ENCODE data around the gene CYP19A1. TPM values are rescaled to one million over a fixed set of nuclear protein-coding genes. Genes with fewer than 3 reads are reported as not detected.

The CYP19A1 gene
- polyA plus RNA-seq, 1 of the 3 experiments (the other 2 are of a cell fraction) = 0.03 TPM

GRCh38 chr15:51328926-51329325 lies 9.5 kb downstream of the CYP19A1 start:
- H3K4me1 ChIP-seq (ENCODE audit: control insufficient read depth in 1 of 2, insufficient read depth in 2 of 2, low read depth in 1 of 2, low read length in 1 of 2) = no peaks in the 10 kb centered on the region
- no peak overlapping the region for H2AFZ ChIP-seq (ENCODE audit: low read depth)
- H4K20me1 ChIP-seq (ENCODE audit: insufficient read depth) = no peaks in the 10 kb centered on the region
- H3K36me3 ChIP-seq (replicated peaks in 1 of 2; ENCODE audit: control insufficient read depth in 1 of 2, insufficient read depth in 2 of 2, low read length in 1 of 2) = no peaks in the 10 kb centered on the region
- no peak overlapping the region for H3K4me3 ChIP-seq (ENCODE audit: low read depth in 2 of 2, low read length in 1 of 2)
- no peaks in the 10 kb centered on the region for H3K79me2 ChIP-seq (ENCODE audit: insufficient read depth)
- no peak overlapping the region for H3K4me2 ChIP-seq
- POLR2A ChIA-PET = no interaction called here
- TF ChIP-seq RCOR1 (IDR thresholded peaks at IDR 0.05; ENCODE audit: low read length) (no peak), MXI1 (IDR thresholded peaks at IDR 0.05; ENCODE audit: low read depth, low read length) (no peak), TEAD4 (IDR thresholded peaks at IDR 0.05; ENCODE audit: borderline replicate concordance, insufficient read depth) (no peak), ELF1 (IDR thresholded peaks at IDR 0.05) (no peak), SIN3A (IDR thresholded peaks at IDR 0.05; ENCODE audit: borderline replicate concordance, low read depth, low read length) (no peak), TAF1 (IDR thresholded peaks at IDR 0.05; ENCODE audit: borderline replicate concordance, low read depth, low read length) (no peak), FOXM1 (IDR thresholded peaks at IDR 0.05; ENCODE audit: low read depth) (no peak), CHD2 (IDR thresholded peaks at IDR 0.05; ENCODE audit: low read length, partially characterized antibody) (no peak), RAD21 (IDR thresholded peaks at IDR 0.05; ENCODE audit: low read length) (no peak), EZH2phosphoT487 (IDR thresholded peaks at IDR 0.05; ENCODE audit: borderline replicate concordance, low read depth) (no peak), RXRA (IDR thresholded peaks at IDR 0.05; ENCODE audit: borderline replicate concordance, low read depth) (no peak), REST (IDR thresholded peaks at IDR 0.05; ENCODE audit: low read depth, low read length) (no peak), YY1 (IDR thresholded peaks at IDR 0.05; ENCODE audit: low read depth) (no peak)
- TF ChIP-seq, protein P1, sequence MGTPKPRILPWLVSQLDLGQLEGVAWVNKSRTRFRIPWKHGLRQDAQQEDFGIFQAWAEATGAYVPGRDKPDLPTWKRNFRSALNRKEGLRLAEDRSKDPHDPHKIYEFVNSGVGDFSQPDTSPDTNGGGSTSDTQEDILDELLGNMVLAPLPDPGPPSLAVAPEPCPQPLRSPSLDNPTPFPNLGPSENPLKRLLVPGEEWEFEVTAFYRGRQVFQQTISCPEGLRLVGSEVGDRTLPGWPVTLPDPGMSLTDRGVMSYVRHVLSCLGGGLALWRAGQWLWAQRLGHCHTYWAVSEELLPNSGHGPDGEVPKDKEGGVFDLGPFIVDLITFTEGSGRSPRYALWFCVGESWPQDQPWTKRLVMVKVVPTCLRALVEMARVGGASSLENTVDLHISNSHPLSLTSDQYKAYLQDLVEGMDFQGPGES (IDR thresholded peaks at IDR 0.05; ENCODE audit: low read depth, low read length) = no peak
- no peaks in the 10 kb centered on the region for H3K27me3 ChIP-seq (ENCODE audit: insufficient read depth)
- no peak overlapping the region for H3K27ac ChIP-seq (ENCODE audit: low read depth in 2 of 2, low read length in 1 of 2)
- no peaks in the 10 kb centered on the region for H3K9me2 ChIP-seq
- WGBS (ENCODE audit: low lambda C conversion rate) = 10% methylated on average over 4 of the region's 4 CpGs
- DNase-seq = no peak
- H3K9ac ChIP-seq = no peak overlapping the region
- H3F3A ChIP-seq (replicated peaks; ENCODE audit: insufficient read depth) = no peaks in the 10 kb centered on the region
- no peaks in the 10 kb centered on the region for H3K9me3 ChIP-seq
- CTCF ChIA-PET = no interaction called here

GRCh38 chr15:51327081-51327480 lies 11.3 kb downstream of the CYP19A1 start:
- no peaks in the 10 kb centered on the region for H3F3A ChIP-seq (replicated peaks; ENCODE audit: insufficient read depth)
- no peaks in the 10 kb centered on the region for H3K4me1 ChIP-seq (ENCODE audit: control insufficient read depth in 1 of 2, insufficient read depth in 2 of 2, low read depth in 1 of 2, low read length in 1 of 2)
- H3K4me3 ChIP-seq (ENCODE audit: low read depth in 2 of 2, low read length in 1 of 2) = no peak overlapping the region
- H3K9me2 ChIP-seq = no peaks in the 10 kb centered on the region
- H4K20me1 ChIP-seq (ENCODE audit: insufficient read depth) = no peaks in the 10 kb centered on the region
- CTCF ChIA-PET = no interaction called here
- no peak overlapping the region for H2AFZ ChIP-seq (ENCODE audit: low read depth)
- POLR2A ChIA-PET = no interaction called here
- no peak overlapping the region for H3K27ac ChIP-seq (ENCODE audit: low read depth in 2 of 2, low read length in 1 of 2)
- no peak for DNase-seq
- 83% methylated on average over 1 of the region's 2 CpGs for WGBS (ENCODE audit: low lambda C conversion rate)
- no peaks in the 10 kb centered on the region for H3K79me2 ChIP-seq (ENCODE audit: insufficient read depth)
- H3K27me3 ChIP-seq (ENCODE audit: insufficient read depth) = no peaks in the 10 kb centered on the region
- no peaks in the 10 kb centered on the region for H3K36me3 ChIP-seq (replicated peaks in 1 of 2; ENCODE audit: control insufficient read depth in 1 of 2, insufficient read depth in 2 of 2, low read length in 1 of 2)
- no peak for TF ChIP-seq FOSL2 (IDR thresholded peaks at IDR 0.05; ENCODE audit: borderline replicate concordance, low read depth)
- no peak for TF ChIP-seq EP300 (IDR thresholded peaks at IDR 0.05; ENCODE audit: borderline replicate concordance in 1 of 2, low read depth in 1 of 2, low read length in 1 of 2)
- no peak for TF ChIP-seq CHD2 (IDR thresholded peaks at IDR 0.05; ENCODE audit: low read length, partially characterized antibody)
- TF ChIP-seq FOXJ3 (CRISPR knock-in tag; IDR thresholded peaks at IDR 0.05) = no peak
- no peak for TF ChIP-seq REST (IDR thresholded peaks at IDR 0.05; ENCODE audit: low read depth, low read length)
- no peak for TF ChIP-seq MXI1 (IDR thresholded peaks at IDR 0.05; ENCODE audit: low read depth, low read length)
- no peak for TF ChIP-seq GABPA (IDR thresholded peaks at IDR 0.05; ENCODE audit: low read depth)
- no peak for TF ChIP-seq TCF12 (IDR thresholded peaks at IDR 0.05)
- no peak for TF ChIP-seq SIN3A (IDR thresholded peaks at IDR 0.05; ENCODE audit: borderline replicate concordance, low read depth, low read length)
- H3K9ac ChIP-seq = no peak overlapping the region
- H3K9me3 ChIP-seq = no peaks in the 10 kb centered on the region
- no peak overlapping the region for H3K4me2 ChIP-seq

Measured in SK-N-SH (cell line).